Middle frontal gyrus (tissue), 1 donor: ENCODE results near the gene SNORC.
"Not testable (repeated sequence)": the region's sequence is repeated elsewhere in the genome, so short reads cannot be mapped to it uniquely, and the experiment has no call there.

Experiments
- DNase-seq: peaks from one replicate; pipeline ENCODE4 v3.0.0-alpha.2; 2015; ENCODE audit warnings: low spot score; ENCODE audit errors: extremely low spot score

SNORC gene

GRCh38 chr2:232896720-232897597 is 26.9 kb downstream of the SNORC start:
- DNase-seq: no peak

DNA sequence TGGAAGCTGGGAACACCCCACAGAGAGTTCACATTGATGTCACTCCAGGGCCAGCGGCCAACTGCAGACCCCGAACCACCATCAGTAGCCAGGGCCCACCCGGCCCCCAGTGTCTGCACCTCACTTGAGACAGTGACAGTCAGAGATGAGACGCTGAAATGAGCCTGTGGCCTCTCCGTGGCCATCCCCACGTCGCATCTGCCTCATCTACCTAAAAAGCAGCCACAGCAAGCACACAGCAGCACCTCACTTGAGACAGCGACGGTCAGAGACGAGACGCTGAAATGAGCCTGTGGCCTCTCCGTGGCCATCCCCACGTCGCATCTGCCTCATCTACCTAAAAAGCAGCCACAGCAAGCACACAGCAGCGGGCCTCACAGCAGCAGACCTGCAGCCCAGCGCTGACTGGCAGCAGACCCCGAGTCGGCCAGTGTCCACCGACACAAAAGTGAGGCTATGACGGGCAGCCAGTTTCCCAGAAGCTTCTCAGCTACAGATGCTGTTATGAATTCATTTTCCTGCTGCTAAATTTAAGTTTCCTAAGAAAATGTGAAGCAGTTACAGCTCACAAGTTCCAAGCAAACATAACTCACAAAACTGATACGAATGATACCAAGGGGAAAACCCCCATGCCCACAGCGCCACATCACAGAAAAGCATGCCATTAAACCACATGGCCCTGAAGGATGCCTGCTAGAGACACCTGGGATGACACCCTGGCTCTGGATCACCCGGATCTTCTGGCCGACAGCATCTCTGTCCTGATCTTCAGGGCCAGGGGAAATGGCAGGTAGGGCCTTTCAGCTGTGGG is 27.7 kb downstream of the SNORC start:
- DNase-seq: no peak

- no peak for DNase-seq
Observed at GRCh38 chr2:232898592-232899543, 28.8 kb downstream of the SNORC start.

DNA sequence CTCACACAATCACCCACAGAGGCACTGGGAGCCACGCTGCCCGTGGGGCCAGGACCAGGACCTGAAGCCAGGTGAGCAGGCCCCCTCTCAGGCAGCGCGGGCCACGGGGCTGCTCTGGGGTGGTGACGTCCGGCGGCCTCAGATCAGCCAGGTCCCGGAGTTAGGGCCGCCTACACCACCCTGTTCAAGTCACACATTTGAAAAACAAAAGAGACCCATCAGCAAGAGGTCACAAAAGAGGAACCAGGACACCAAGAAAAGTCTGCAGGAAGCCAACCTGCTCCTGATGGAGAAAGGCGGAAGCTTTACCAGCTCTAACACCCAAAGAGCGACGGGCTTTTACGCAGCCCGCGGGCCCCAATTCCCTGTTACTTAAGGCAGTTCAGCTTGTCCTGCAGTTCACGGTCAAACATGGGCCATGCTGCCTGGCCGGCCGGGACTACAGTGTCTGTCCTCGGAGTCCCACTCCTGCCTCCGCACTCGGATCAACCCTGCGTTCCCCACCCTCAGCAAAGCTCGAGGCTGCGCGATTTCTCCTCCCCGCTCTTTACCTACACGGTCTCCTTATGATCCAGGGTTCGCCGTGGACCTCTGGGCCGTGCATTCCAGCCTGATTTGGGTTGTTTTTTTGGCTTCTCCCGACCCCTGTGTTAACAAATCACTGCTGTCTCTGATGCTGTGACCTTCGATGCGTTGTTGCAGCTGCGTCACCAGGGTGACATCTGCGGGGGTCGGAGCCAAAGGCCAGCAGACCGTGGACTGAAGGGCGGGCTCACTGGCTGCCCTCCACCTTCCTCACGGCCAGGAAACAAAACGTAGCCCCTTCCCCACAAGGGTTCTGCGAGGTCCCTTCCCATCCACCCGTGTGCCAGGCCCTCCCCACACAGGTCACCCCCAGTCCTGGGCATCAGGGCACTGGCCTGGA is 31.0 kb downstream of the SNORC start:
- DNase-seq: no peak

DNA sequence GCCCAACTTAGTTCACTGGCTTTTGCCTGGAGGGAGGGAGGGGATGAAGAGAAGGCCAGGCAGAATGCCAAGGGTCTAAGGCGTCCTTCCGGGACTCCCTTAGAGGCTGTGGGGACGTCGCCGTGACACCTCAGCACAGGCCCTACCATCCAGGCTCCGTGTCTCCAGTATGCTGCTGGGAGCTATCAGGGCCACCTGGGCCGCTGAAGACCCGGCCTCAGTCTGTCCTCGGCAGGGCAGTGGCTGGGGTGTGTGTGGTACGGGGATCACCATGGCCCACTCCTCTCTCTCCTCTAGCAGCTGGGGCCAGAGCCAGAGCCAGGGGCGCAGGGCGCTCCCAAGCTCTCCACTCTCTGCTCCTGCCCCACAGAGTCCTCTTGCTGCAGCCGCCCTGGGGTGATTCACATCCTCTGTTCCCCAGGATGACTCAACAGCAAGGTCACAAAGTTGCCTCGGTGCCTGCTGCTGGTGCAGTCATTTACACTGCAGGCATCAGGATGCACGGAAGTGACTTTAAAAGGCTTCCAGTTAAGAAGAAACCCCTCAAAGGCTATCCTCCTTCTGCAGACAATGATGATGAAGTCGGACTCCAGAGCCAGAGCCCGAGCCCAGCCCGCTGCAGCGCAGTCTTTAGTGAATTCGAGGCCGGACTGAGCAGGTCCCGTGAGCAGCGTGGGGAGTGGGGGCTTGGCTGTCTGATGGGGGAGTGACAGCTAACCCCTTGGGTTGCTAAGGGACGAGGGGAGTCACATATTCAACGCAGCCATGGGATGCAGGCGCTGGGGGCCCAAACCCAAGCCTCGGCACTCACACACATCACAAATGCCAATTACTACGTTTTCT is 31.9 kb downstream of the SNORC start:
- DNase-seq: no peak

GRCh38 chr2:232903989-232904388 is 33.9 kb downstream of the SNORC start:
- no peak for DNase-seq

DNA sequence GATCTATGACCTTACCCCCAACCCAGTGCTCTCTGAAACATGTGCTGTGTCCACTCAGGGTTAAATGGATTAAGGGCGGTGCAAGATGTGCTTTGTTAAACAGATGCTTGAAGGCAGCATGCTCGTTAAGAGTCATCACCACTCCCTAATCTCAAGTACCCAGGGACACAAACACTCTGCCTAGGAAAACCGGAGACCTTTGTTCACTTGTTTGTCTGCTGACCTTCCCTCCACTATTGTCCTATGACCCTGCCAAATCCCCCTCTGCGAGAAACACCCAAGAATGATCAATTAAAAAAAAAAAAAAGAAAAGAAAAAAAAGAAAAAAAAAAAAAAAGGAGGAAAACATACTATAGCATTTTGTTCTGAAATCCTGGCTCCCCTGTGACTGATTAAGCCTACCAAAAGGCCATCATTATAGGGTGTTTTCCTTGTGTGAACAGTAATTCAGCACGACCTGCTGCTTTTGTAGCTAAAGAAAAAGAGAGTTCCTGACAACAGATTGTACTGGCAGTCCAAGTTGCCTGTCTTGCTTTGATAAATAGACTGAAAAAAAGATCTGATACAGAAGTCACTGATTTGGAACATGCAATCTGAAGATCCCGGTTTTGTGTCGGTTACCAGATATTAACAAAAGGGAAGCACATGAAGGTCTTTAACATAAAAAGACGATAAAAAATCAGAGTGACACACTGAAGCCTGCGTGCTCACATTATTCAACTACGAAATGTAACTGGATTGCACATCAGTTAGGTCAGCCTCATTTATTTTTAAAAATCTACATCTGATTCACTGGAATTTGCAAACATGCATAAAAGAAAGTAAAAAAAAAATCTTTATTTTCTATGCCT is 37.0 kb downstream of the SNORC start:
- not testable (repeated sequence) for DNase-seq

GRCh38 chr2:232907718-232908085 is 37.6 kb downstream of the SNORC start:
- not testable (repeated sequence) for DNase-seq

- no peak for DNase-seq
Observed at GRCh38 chr2:232908695-232909094, 38.6 kb downstream of the SNORC start.

- no peak for DNase-seq
Observed at GRCh38 chr2:232910376-232910775, 40.3 kb downstream of the SNORC start.

- no peak for DNase-seq
Observed at GRCh38 chr2:232911712-232912277, 41.7 kb downstream of the SNORC start.

GRCh38 chr2:232913903-232914302 is 43.8 kb downstream of the SNORC start:
- DNase-seq: no peak

GRCh38 chr2:232919141-232919540 is 49.1 kb downstream of the SNORC start:
- DNase-seq: no peak

DNA sequence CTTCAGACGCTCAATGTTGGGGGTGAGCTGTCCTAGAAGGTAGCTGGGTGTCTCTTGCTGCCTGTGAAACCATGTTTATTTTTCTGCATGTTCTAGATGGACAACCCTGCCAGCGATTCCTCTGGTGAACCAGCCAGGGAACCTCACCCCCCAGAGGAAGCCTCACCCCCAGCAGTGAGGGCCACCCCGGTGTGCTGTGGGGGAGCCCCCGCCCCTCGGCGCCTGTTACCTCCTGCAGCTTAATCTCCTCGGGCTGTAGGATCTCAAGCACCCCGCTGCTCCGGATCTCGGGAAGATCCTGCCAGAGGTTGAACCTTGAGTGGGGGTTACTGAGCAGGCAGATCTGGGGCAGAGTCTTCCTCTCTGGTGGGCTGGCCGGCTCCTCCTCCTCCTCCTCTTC is 50.0 kb downstream of the SNORC start:
- no peak for DNase-seq

- DNase-seq: no peak
Observed at GRCh38 chr2:232920760-232921159, 50.7 kb downstream of the SNORC start.

GRCh38 chr2:232924433-232924832 is 54.4 kb downstream of the SNORC start:
- no peak for DNase-seq

DNA sequence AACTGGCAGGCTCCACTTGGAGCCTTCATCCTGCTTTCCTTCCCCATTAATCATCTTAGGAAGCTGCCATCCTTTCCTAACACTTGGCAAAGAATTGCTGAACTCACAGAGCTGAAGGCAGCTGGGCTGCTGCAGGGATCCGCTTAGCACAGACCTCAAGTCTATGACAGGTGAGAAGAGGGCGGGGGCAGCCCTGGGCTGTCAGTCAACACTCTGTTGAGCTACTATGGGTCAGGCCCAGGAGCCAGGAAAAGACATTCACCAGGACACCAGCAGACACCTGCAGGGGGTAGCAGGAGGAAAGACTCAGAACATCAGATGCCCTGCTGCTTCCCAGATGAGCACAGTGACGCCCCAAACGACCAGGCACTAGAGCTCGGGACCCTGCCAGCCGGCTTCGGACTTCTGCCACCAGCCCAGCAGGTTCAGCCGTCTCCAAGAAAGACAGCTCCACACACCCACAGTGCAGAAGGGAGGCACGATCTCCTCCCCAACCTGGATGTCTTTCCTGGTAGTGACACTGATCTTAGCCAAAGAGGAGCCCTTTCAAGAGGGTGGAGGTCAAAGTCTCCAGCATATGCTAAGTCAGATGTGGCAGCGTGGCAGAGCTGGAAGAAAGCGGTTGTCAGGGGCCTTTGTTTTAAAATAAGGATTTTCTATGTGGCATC is 55.2 kb downstream of the SNORC start:
- no peak for DNase-seq

- DNase-seq: no peak
Observed at GRCh38 chr2:232925821-232926156, 55.7 kb downstream of the SNORC start.
